ENCODE data around the gene RRP1.

Gene RRP1

DNA sequence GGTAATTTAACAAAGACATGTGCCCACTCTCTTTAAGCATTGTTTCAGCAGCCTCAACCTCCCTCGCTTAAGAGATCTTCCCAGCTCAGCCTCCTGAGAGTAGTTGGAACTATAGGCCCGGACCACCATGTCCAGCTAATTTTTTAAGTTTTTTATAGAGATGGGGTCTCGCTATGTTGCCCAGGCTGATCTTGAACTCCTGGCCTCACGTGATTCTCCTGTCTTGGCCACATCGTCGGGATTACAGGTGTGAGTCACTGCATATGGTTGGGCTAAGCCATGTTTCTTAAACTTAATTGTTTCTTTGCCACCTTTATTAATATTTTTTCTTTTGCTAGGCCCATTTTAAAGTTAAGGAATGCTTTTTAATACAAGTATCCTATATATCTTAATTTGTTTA lies 57.1 kb downstream of the RRP1 start:
- DNase-seq = no peak

DNA sequence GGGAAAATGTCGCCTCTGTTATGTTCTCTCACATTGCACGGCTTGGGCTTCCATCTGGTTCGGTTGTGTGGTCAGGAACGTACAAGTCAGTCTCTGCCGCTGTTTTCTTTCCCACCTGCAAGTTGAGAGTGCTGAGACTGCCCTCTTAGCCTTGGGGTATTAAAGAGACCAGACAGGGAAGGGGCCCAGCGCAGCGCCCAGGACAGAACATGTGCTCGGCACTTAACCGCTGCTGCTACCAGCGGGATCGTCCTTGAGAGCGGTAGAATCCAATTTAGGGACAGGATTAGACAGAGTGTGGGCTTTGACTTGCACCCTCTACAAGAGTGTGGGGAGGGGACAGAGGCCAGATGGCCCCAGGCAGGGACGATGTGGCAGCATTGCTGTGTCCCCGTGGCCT lies 57.9 kb downstream of the RRP1 start:
- DNase-seq = no peak

DNA sequence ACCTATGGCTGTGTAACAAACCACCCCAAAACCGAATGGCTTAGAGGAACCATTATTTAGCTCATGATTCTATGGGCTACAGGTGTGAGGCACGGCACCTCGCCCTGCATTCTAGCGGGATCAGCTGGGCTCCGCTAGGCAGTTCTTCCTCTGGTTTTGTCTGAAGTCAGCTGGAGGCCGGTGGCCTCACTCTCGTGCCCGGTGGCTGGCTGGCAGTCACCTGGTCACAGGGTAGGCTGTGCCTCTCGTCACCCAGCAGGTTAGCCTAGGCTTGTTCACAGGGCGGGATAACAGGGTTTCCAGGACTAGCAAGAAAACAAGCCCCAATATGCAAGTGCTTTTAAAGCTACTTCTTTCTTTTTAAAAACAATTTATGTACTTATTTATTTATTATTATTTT lies 59.4 kb downstream of the RRP1 start:
- DNase-seq = no peak

DNA sequence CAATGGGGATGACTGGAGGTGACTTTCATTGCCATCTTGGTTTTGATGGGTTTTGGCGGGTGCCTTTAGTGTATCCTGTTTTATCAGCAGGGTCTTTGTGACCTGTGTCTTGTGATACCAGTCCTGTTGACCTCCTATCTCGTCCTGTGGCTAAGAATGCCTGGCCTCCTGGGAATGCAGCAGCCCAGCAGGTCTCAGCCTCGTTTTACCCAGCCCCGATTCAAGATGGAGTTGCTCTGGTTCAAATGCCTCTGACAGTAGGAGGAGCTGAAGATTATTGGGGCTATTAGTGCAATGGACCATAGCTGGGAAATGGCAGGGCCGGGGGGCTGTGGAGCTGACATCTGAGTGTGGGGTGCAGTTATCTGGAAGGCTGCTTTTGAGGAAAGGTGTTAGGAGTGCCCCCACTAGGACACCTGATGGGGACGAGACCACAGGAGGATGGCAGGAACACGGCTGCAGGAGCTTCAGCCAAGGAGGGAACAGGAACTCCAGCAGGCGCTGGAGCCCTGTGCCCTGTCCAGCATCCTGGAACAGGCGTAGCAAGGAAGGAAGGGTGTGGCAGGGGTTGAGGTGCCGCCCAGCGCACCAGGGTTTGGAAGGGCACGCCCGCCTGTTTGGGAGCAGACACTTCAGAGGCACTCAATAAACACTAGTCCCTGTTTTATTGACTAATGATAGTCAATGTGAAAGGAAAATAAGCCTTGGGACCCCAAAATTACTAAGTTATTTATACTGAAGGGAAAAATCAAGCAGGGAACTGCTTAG lies 60.3 kb downstream of the RRP1 start:
- no peak for DNase-seq

DNA sequence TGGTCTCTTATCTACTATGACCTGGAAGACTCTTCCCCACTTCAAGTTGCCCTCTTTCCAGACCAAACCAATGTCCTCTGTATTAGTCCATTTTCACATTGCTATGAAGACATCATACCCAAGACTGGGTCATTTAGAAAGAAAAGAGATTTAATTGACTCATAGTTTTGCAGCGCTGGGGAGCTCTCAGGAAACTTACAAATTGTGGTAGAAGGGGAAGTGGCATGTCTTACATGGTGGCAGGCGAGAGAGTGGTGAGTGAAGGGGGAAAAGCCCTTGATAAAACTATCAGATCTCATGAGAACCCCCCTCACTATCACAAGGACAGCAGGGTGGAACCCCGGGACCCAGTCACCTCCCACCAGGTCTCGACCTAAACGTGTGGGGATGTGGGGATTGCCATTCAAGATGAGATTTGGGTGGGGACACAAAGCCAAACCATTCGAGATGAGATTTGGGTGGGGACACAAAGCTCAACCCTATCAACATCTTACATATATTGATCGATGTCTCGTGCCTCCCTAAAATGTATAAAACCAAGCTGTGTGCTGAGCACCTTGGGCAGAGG lies 61.4 kb downstream of the RRP1 start:
- DNase-seq = no peak

DNA sequence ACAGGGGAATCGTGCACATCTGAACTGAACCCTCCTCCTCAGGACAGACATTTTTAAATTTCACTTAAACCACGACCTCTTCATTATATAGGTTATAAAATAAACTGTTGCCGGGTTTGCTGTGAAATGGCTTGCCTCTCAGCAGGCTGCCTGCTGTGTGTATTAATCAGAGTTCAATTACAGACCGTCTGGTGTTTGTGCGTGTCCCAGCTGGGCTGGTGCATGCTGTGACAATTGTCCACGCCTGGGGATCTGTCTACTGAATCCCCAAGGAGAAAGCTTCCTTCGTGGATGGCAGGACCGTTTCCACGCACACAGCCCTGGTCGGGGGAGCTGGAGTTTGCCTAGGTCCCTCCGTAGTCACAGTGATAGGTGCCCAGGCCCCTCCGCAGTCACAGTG lies 62.2 kb downstream of the RRP1 start:
- DNase-seq = peak; percentile 68

DNA sequence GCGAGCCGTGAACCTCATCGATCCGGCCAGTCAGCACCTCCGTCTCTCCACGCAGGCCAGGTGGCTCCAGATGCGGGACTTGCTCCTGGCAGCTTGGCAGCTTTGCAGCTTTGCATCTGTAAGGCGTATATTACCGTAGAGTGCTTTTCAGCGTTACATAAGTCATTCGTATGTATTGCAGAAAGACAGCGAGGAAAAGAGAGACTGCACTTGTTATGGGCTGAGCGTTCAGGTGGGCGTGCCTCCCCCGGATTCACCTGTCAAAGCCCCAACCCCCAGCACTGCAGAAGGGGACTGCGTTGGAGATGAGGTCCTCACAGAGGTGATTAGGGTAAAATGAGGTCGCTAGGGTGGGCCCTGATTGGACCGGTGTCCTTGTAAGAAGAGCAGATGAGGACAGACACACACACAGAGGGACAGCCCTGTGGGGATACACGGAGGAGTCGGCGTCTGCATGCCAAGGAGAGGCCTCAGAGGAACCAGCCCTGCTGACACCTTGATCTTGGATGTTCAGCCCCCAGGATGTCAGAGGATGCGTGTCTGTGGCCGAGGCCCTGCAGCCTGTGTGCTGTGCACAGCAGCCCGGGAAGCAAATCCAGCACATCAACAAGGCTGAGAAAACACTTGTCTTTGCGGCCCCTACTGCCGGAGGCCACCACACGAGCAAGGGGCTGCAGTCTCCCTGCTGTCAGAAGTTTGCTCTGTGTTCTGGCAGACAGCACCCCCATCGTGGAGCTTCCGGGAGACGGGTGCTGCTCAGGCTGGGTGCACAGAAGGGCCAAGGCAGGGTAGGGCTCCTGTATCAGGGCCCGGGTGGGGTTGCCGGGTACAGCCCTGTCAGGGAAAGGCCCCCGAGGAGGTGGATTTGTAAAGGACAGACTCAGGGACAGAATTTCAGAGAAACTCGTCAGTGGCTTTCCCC lies 64.7 kb downstream of the RRP1 start:
- peak; percentile 81 for DNase-seq

Data from NCI-H2171 (cell line).